WTC11 (cell line): Measurements from ENCODE around the gene CPNE9. TPM values are rescaled to one million over a fixed set of nuclear protein-coding genes. Genes with fewer than 3 reads are reported as not detected.

Experiments
- ATAC-seq: fragments of 200-7000 bp; cut with Tn5 transposase; 2 replicates; pipeline ENCODE4 v1.10.0; 2021; ENCODE audit warnings: mild to moderate bottlenecking, moderate library complexity
- CTCF ChIA-PET: fragments of 300-600 bp; sonication (Branson Sonifier 250); formaldehyde crosslinking; loops from one replicate; lab custom pipeline; 2021; ENCODE audit warnings: antibody characterized with exemption; lab: Charles Lee
- POLR2A ChIA-PET: fragments of 350-600 bp; sonication (Branson Sonifier 250); formaldehyde crosslinking; loops from one replicate; lab custom pipeline; 2021; ENCODE audit warnings: antibody characterized with exemption; lab: Charles Lee
- DNase-seq: peaks from one replicate; pipeline ENCODE4 v3.0.0; 2021; ENCODE audit warnings: low spot score
- H3K27ac Mint-ChIP-seq: 2 replicates; pipeline ENCODE4 v1.8.0; 2021; ENCODE audit warnings: mixed read lengths
- H3K27me3 Mint-ChIP-seq: 2 replicates; pipeline ENCODE4 v1.8.0; 2021; ENCODE audit warnings: low read depth, mild to moderate bottlenecking, moderate library complexity, mixed read lengths
- H3K36me3 Mint-ChIP-seq: 2 replicates; pipeline ENCODE4 v1.8.0; 2021; ENCODE audit warnings: mixed read lengths
- H3K4me1 Mint-ChIP-seq: 2 replicates; pipeline ENCODE4 v1.8.0; 2022; ENCODE audit warnings: mixed read lengths
- H3K4me3 Mint-ChIP-seq: 2 replicates; pipeline ENCODE4 v1.8.0; 2021; ENCODE audit warnings: mild to moderate bottlenecking, moderate library complexity, mixed read lengths
- H3K9me3 Mint-ChIP-seq: 2 replicates; pipeline ENCODE4 v1.8.0; 2021; ENCODE audit warnings: mixed read lengths
- ATF1 ChIP-seq: sonication (generic); formaldehyde crosslinking; IDR thresholded peaks from 2 replicates; pipeline ENCODE4 v1.8.1; 2023; ENCODE audit warnings: mild to moderate bottlenecking, moderate library complexity, missing genetic modification reagents
- EMX1 ChIP-seq: fragments of 250-450 bp; sonication (Bioruptor Pico); IDR thresholded peaks from 2 replicates; pipeline ENCODE4 v1.8.0; 2021; ENCODE audit warnings: mild to moderate bottlenecking
- GRHL2 ChIP-seq: fragments of 250-450 bp; sonication (Bioruptor Pico); IDR thresholded peaks from 2 replicates; pipeline ENCODE4 v1.8.0; 2022; ENCODE audit warnings: mild to moderate bottlenecking, moderate library complexity; ENCODE audit not compliant: insufficient replicate concordance, severe bottlenecking
- KAT7 ChIP-seq: sonication (generic); formaldehyde crosslinking; IDR thresholded peaks from 2 replicates; pipeline ENCODE4 v1.8.1; 2023; ENCODE audit warnings: missing genetic modification reagents, mild to moderate bottlenecking, borderline replicate concordance
- MYBL2 ChIP-seq: sonication (generic); formaldehyde crosslinking; IDR thresholded peaks from 2 replicates; pipeline ENCODE4 v1.8.1; 2023; ENCODE audit warnings: mild to moderate bottlenecking, moderate library complexity, missing genetic modification reagents
- NR3C1 ChIP-seq: sonication (generic); formaldehyde crosslinking; conservative IDR thresholded peaks from 2 replicates; pipeline ENCODE4 v1.8.1; 2023; ENCODE audit warnings: low read depth, mild to moderate bottlenecking, missing genetic modification reagents
- PRDM15 ChIP-seq: sonication (generic); formaldehyde crosslinking; IDR thresholded peaks from 2 replicates; pipeline ENCODE4 v1.8.0; 2022; ENCODE audit warnings: missing genetic modification reagents
- SMAD3 ChIP-seq: sonication (generic); formaldehyde crosslinking; IDR thresholded peaks from 2 replicates; pipeline ENCODE4 v1.8.0; 2022; ENCODE audit warnings: missing genetic modification reagents, mild to moderate bottlenecking, borderline replicate concordance
- TEAD1 ChIP-seq: sonication (generic); formaldehyde crosslinking; IDR thresholded peaks from 2 replicates; pipeline ENCODE4 v1.8.0; 2022; ENCODE audit warnings: mild to moderate bottlenecking, missing genetic modification reagents
- TEAD4 ChIP-seq: sonication (generic); formaldehyde crosslinking; IDR thresholded peaks from 2 replicates; pipeline ENCODE4 v1.8.0; 2022; ENCODE audit warnings: mild to moderate bottlenecking, missing genetic modification reagents
- ZBTB21 ChIP-seq: sonication (generic); formaldehyde crosslinking; IDR thresholded peaks from 2 replicates; pipeline ENCODE4 v1.8.1; 2023; ENCODE audit warnings: mild to moderate bottlenecking, missing genetic modification reagents, borderline replicate concordance
- ZNF281 ChIP-seq: sonication (generic); formaldehyde crosslinking; IDR thresholded peaks from 2 replicates; pipeline ENCODE4 v1.8.0; 2023; ENCODE audit warnings: mild to moderate bottlenecking, missing genetic modification reagents
- ZNF512 ChIP-seq: sonication (generic); formaldehyde crosslinking; IDR thresholded peaks from 2 replicates; pipeline ENCODE4 v1.8.1; 2022; ENCODE audit warnings: missing genetic modification reagents, borderline replicate concordance
- ZNF671 ChIP-seq: fragments of 250-450 bp; sonication (Bioruptor Pico); IDR thresholded peaks from 2 replicates; pipeline ENCODE4 v1.8.0; 2021; ENCODE audit warnings: mild to moderate bottlenecking
- total RNA-seq: library from RNA; stranded (reverse); gene quantifications from 3 replicates; pipeline ENCODE4 v1.2.3, GENCODE V29; 2021
- TF ChIP-seq, protein P1 (sequence below): sonication (generic); formaldehyde crosslinking; IDR thresholded peaks from 2 replicates; pipeline ENCODE4 v1.8.1; 2022; ENCODE audit warnings: mild to moderate bottlenecking, moderate library complexity, missing genetic modification reagents
- TF ChIP-seq, protein P2 (sequence below): sonication (generic); formaldehyde crosslinking; IDR thresholded peaks from 2 replicates; pipeline ENCODE4 v1.8.0; 2022; ENCODE audit warnings: mild to moderate bottlenecking, missing genetic modification reagents
- TF ChIP-seq, protein P3 (sequence below): sonication (generic); formaldehyde crosslinking; IDR thresholded peaks from 2 replicates; pipeline ENCODE4 v1.8.1; 2022; ENCODE audit warnings: low read depth, missing genetic modification reagents, borderline replicate concordance
- TF ChIP-seq, protein P4 (sequence below): sonication (generic); formaldehyde crosslinking; IDR thresholded peaks from 2 replicates; pipeline ENCODE4 v1.8.0; 2022; ENCODE audit warnings: mild to moderate bottlenecking, missing genetic modification reagents
- TF ChIP-seq, protein P5 (sequence below): sonication (generic); formaldehyde crosslinking; IDR thresholded peaks from 2 replicates; pipeline ENCODE4 v1.8.0; 2023; ENCODE audit warnings: missing genetic modification reagents

CPNE9 gene
- total RNA-seq, 1 experiment from 2014 or later = 3.2 TPM

DNA sequence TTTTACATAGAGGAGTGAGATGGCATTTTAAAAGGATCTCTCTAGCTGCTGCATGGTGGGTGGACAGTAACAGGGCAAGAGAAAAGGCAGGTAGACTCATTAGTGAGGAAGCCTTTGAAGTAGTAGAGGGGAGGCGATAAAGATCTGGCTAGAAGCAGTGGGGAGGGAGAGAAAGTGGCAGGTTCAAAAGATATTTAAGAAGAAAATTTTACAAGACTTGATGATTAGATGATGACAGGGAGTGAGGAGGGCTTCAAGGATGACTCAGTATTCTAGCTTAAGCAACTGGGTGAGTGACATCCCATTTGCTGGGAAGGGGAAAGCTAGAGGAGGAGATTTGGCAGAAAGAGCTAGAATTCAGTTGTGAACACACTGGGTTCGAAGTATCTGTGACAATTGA is 24.1 kb downstream of the CPNE9 start:
- ATAC-seq (no peak), DNase-seq (no peak)
- Mint-ChIP-seq H3K27ac (no peak overlapping the region), H3K4me1 (peaks cover 18% of the 10 kb centered on the region), H3K9me3 (peaks cover 4% of the 10 kb centered on the region; the same call in 1 of the 2 replicates), H3K27me3 (peaks cover under 1% of the 10 kb centered on the region), H3K36me3 (no peaks in the 10 kb centered on the region), H3K4me3 (no peak overlapping the region)
- ChIA-PET CTCF (interaction anchor here (0.6 to 8.6 kb wide), 32 partner anchors 11 to 374 kb away, joined by 3 to 162 read pairs (median 7); partner anchors contain the start of genes ARPC4, CAMK1, CPNE9 and CRELD1), POLR2A (no interaction called here)
- TF ChIP-seq, protein P1, sequence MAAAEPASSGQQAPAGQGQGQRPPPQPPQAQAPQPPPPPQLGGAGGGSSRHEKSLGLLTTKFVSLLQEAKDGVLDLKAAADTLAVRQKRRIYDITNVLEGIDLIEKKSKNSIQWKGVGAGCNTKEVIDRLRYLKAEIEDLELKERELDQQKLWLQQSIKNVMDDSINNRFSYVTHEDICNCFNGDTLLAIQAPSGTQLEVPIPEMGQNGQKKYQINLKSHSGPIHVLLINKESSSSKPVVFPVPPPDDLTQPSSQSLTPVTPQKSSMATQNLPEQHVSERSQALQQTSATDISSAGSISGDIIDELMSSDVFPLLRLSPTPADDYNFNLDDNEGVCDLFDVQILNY = no peak
- TF ChIP-seq GRHL2 (CRISPR knock-in tag) (no peak), SMAD3 (CRISPR knock-in tag) (no peak), PRDM15 (CRISPR knock-in tag) (no peak), ZNF512 (CRISPR knock-in tag) (no peak), ZBTB21 (no peak), ZNF671 (CRISPR knock-in tag) (no peak), TEAD1 (CRISPR knock-in tag) (no peak), NR3C1 (CRISPR knock-in tag) (no peak), EMX1 (CRISPR knock-in tag) (no peak), MYBL2 (CRISPR knock-in tag) (no peak), ATF1 (no peak), KAT7 (CRISPR knock-in tag) (no peak), TEAD4 (CRISPR knock-in tag) (no peak), ZNF281 (CRISPR knock-in tag) (no peak)
- TF ChIP-seq, protein P2, sequence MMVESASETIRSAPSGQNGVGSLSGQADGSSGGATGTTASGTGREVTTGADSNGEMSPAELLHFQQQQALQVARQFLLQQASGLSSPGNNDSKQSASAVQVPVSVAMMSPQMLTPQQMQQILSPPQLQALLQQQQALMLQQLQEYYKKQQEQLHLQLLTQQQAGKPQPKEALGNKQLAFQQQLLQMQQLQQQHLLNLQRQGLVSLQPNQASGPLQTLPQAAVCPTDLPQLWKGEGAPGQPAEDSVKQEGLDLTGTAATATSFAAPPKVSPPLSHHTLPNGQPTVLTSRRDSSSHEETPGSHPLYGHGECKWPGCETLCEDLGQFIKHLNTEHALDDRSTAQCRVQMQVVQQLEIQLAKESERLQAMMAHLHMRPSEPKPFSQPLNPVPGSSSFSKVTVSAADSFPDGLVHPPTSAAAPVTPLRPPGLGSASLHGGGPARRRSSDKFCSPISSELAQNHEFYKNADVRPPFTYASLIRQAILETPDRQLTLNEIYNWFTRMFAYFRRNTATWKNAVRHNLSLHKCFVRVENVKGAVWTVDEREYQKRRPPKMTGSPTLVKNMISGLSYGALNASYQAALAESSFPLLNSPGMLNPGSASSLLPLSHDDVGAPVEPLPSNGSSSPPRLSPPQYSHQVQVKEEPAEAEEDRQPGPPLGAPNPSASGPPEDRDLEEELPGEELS (CRISPR knock-in tag) = no peak
- TF ChIP-seq, protein P3, sequence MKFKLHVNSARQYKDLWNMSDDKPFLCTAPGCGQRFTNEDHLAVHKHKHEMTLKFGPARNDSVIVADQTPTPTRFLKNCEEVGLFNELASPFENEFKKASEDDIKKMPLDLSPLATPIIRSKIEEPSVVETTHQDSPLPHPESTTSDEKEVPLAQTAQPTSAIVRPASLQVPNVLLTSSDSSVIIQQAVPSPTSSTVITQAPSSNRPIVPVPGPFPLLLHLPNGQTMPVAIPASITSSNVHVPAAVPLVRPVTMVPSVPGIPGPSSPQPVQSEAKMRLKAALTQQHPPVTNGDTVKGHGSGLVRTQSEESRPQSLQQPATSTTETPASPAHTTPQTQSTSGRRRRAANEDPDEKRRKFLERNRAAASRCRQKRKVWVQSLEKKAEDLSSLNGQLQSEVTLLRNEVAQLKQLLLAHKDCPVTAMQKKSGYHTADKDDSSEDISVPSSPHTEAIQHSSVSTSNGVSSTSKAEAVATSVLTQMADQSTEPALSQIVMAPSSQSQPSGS (CRISPR knock-in tag) = no peak
- TF ChIP-seq, protein P4, sequence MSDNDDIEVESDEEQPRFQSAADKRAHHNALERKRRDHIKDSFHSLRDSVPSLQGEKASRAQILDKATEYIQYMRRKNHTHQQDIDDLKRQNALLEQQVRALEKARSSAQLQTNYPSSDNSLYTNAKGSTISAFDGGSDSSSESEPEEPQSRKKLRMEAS (CRISPR knock-in tag) = no peak
- TF ChIP-seq, protein P5, sequence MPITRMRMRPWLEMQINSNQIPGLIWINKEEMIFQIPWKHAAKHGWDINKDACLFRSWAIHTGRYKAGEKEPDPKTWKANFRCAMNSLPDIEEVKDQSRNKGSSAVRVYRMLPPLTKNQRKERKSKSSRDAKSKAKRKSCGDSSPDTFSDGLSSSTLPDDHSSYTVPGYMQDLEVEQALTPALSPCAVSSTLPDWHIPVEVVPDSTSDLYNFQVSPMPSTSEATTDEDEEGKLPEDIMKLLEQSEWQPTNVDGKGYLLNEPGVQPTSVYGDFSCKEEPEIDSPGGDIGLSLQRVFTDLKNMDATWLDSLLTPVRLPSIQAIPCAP = no peak
